Neural cell (in vitro differentiated cells): ENCODE results near the gene LELP1. TPM values are rescaled to one million over a fixed set of nuclear protein-coding genes. Genes with fewer than 3 reads are reported as not detected.
"Not testable (repeated sequence)": the region's sequence is repeated elsewhere in the genome, so short reads cannot be mapped to it uniquely, and the experiment has no call there.

Experiments used
- H2AFZ ChIP-seq: fragments of 200-600, 300-800 bp; sonication (generic), shearing (Covaris generic); 2 replicates; pipeline ENCODE4 v1.6.0; 2014; ENCODE audit warnings: low read depth, mild to moderate bottlenecking, antibody characterized with exemption, low read length, moderate library complexity
- H3F3A ChIP-seq: fragments of 200-600 bp; shearing (Covaris generic); 2 replicates; pipeline ENCODE4 v1.6.1; 2016; ENCODE audit warnings: mild to moderate bottlenecking, moderate library complexity, mixed read lengths, antibody characterized with exemption, low read length; ENCODE audit not compliant: insufficient read depth, poor library complexity, severe bottlenecking
- H3K27ac ChIP-seq: fragments of 200-600, 300-800 bp; sonication (generic), shearing (Covaris generic); 2 replicates; pipeline ENCODE4 v1.5.1; 2014; ENCODE audit warnings: mild to moderate bottlenecking, low read length, moderate library complexity
- H3K27me3 ChIP-seq: fragments of 300-800, 200-600 bp; sonication (generic), shearing (Covaris generic); 2 replicates; pipeline ENCODE4 v1.6.0; 2014; ENCODE audit warnings: mild to moderate bottlenecking, low read depth, low read length, moderate library complexity; ENCODE audit not compliant: insufficient read depth
- H3K36me3 ChIP-seq: fragments of 300-800, 200-600 bp; sonication (generic), shearing (Covaris generic); 2 replicates; pipeline ENCODE4 v1.5.1; 2014; ENCODE audit warnings: mild to moderate bottlenecking, antibody characterized with exemption, low read length, moderate library complexity; ENCODE audit not compliant: insufficient read depth
- H3K4me2 ChIP-seq: fragments of 300-800, 200-600 bp; sonication (generic), shearing (Covaris generic); 2 replicates; pipeline ENCODE4 v1.6.0; 2014; ENCODE audit warnings: mild to moderate bottlenecking, low read length
- H3K4me3 ChIP-seq: fragments of 300-800, 200-600 bp; sonication (generic), shearing (Covaris generic); 2 replicates; pipeline ENCODE4 v1.5.1; 2014; ENCODE audit warnings: mild to moderate bottlenecking, low read length, moderate library complexity
- H3K79me2 ChIP-seq: fragments of 200-600 bp; shearing (Covaris generic); replicated peaks from 2 replicates; pipeline ENCODE4 v1.6.0; 2014; ENCODE audit warnings: mild to moderate bottlenecking, low read length, moderate library complexity; ENCODE audit not compliant: insufficient read depth
- H3K9ac ChIP-seq: fragments of 300-800, 200-600 bp; sonication (generic), shearing (Covaris generic); 2 replicates; pipeline ENCODE4 v1.6.1; 2016; ENCODE audit warnings: mild to moderate bottlenecking, low read length, mixed read lengths
- H3K9me2 ChIP-seq: fragments of 200-600 bp; shearing (Covaris generic); 2 replicates; pipeline ENCODE4 v1.6.1; 2016; ENCODE audit warnings: mild to moderate bottlenecking, low read length, mixed read lengths; ENCODE audit not compliant: insufficient read depth
- H3K9me3 ChIP-seq: fragments of 200-600, 300-800 bp; sonication (generic), shearing (Covaris generic); 2 replicates; pipeline ENCODE4 v1.6.1; 2016; ENCODE audit warnings: mild to moderate bottlenecking, mixed run types, low read length, moderate library complexity, mixed read lengths
- H4K20me1 ChIP-seq: fragments of 200-600 bp; shearing (Covaris generic); 2 replicates; pipeline ENCODE4 v1.6.1; 2016; ENCODE audit warnings: mild to moderate bottlenecking, mixed run types; ENCODE audit not compliant: insufficient read depth
- CTCF ChIP-seq: fragments of 450-650 bp; IDR thresholded peaks from 2 replicates; pipeline ENCODE4 v1.5.1; 2014; ENCODE audit warnings: antibody characterized with exemption, mild to moderate bottlenecking, moderate library complexity; ENCODE audit not compliant: poor library complexity, severe bottlenecking
- EP300 ChIP-seq: fragments of 450-650 bp; conservative IDR thresholded peaks from 2 replicates; pipeline ENCODE4 v1.6.1; 2014; ENCODE audit warnings: antibody characterized with exemption, mild to moderate bottlenecking, moderate library complexity; ENCODE audit not compliant: poor library complexity, severe bottlenecking
- EZH2 ChIP-seq: fragments of 200-600, 300-800 bp; shearing (Covaris generic), sonication (generic); IDR thresholded peaks from 2 replicates; pipeline ENCODE4 v1.6.1; 2014; ENCODE audit warnings: antibody characterized with exemption, low read length, borderline replicate concordance, mild to moderate bottlenecking; ENCODE audit not compliant: insufficient read depth, poor library complexity, severe bottlenecking
- MXI1 ChIP-seq: fragments of 450-650 bp; conservative IDR thresholded peaks from 2 replicates; pipeline ENCODE4 v1.6.1; 2014; ENCODE audit warnings: antibody characterized with exemption, mild to moderate bottlenecking; ENCODE audit not compliant: poor library complexity, severe bottlenecking
- POLR2AphosphoS5 ChIP-seq: IDR thresholded peaks from 2 replicates; pipeline ENCODE4 v1.6.1; 2012
- RAD21 ChIP-seq: fragments of 450-650 bp; conservative IDR thresholded peaks from 2 replicates; pipeline ENCODE4 v1.6.1; 2014; ENCODE audit warnings: antibody characterized with exemption, mild to moderate bottlenecking, moderate library complexity
- REST ChIP-seq: IDR thresholded peaks from 2 replicates; pipeline ENCODE4 v1.6.1; 2012; ENCODE audit warnings: borderline replicate concordance
- SMC3 ChIP-seq: fragments of 450-650 bp; conservative IDR thresholded peaks from 2 replicates; pipeline ENCODE4 v1.6.1; 2014; ENCODE audit warnings: antibody characterized with exemption, mild to moderate bottlenecking, moderate library complexity; ENCODE audit not compliant: poor library complexity
- TAF1 ChIP-seq: IDR thresholded peaks from 2 replicates; pipeline ENCODE4 v1.6.1; 2012; ENCODE audit warnings: low read depth
- polyA plus RNA-seq: library from polyadenylated mRNA; depleted of rRNA; stranded (reverse); fragments of >200 nt; gene quantifications from 2 replicates; pipeline ENCODE4 v1.2.3, GENCODE V29; 2014

The LELP1 gene
- polyA plus RNA-seq, 1 donor from 2014 or later: not detected

GRCh38 chr1:153180556-153180955, 22.7 kb upstream of the LELP1 start:
- no peaks in the 10 kb centered on the region for H4K20me1 ChIP-seq
- no peak overlapping the region for H3K9ac ChIP-seq
- H2AFZ ChIP-seq: no peak overlapping the region
- no peak for TF ChIP-seq EZH2
- TF ChIP-seq MXI1: no peak
- no peak for TF ChIP-seq EP300
- no peak for TF ChIP-seq SMC3
- no peak for TF ChIP-seq POLR2AphosphoS5
- TF ChIP-seq RAD21: no peak
- no peak for TF ChIP-seq TAF1
- no peak for TF ChIP-seq REST
- TF ChIP-seq CTCF: no peak
- H3K4me2 ChIP-seq: no peak overlapping the region
- H3K9me3 ChIP-seq: no peaks in the 10 kb centered on the region
- no peaks in the 10 kb centered on the region for H3K79me2 ChIP-seq
- no peak overlapping the region for H3K27ac ChIP-seq
- no peaks in the 10 kb centered on the region for H3K9me2 ChIP-seq
- H3K36me3 ChIP-seq: no peaks in the 10 kb centered on the region
- H3K27me3 ChIP-seq: no peaks in the 10 kb centered on the region
- no peak overlapping the region for H3K4me3 ChIP-seq
- H3F3A ChIP-seq: no peaks in the 10 kb centered on the region

- not testable (repeated sequence) for H4K20me1 ChIP-seq, H3K4me3 ChIP-seq, H3F3A ChIP-seq, H3K9ac ChIP-seq, H3K79me2 ChIP-seq, H2AFZ ChIP-seq, H3K36me3 ChIP-seq, H3K27me3 ChIP-seq, H3K4me2 ChIP-seq, H3K9me2 ChIP-seq, H3K9me3 ChIP-seq, H3K27ac ChIP-seq
These were observed 14.9 kb upstream of the LELP1 start for GRCh38 chr1:153188301-153188700.

GRCh38 chr1:153190373-153190772, 12.9 kb upstream of the LELP1 start:
- TF ChIP-seq MXI1 (no peak), SMC3 (no peak), REST (no peak), EP300 (no peak), POLR2AphosphoS5 (no peak), CTCF (no peak), RAD21 (no peak), TAF1 (no peak), EZH2 (no peak)
- no peaks in the 10 kb centered on the region for H3K9me3 ChIP-seq
- H3K27me3 ChIP-seq: no peaks in the 10 kb centered on the region
- H3K27ac ChIP-seq: no peak overlapping the region
- H3K79me2 ChIP-seq: no peaks in the 10 kb centered on the region
- H3K9me2 ChIP-seq: no peaks in the 10 kb centered on the region
- no peak overlapping the region for H3K4me3 ChIP-seq
- no peaks in the 10 kb centered on the region for H3K36me3 ChIP-seq
- H2AFZ ChIP-seq: no peak overlapping the region
- no peaks in the 10 kb centered on the region for H4K20me1 ChIP-seq
- H3F3A ChIP-seq: no peaks in the 10 kb centered on the region
- H3K9ac ChIP-seq: no peak overlapping the region
- no peak overlapping the region for H3K4me2 ChIP-seq
